IPS-NIHi7 (cell line): ENCODE measurements around the gene CCL17.

Experiments
- DNase-seq: peaks from one replicate; pipeline ENCODE4 v3.0.0; 2012; ENCODE audit warnings: mixed read lengths; ENCODE audit errors: extremely low spot score

Gene CCL17

DNA sequence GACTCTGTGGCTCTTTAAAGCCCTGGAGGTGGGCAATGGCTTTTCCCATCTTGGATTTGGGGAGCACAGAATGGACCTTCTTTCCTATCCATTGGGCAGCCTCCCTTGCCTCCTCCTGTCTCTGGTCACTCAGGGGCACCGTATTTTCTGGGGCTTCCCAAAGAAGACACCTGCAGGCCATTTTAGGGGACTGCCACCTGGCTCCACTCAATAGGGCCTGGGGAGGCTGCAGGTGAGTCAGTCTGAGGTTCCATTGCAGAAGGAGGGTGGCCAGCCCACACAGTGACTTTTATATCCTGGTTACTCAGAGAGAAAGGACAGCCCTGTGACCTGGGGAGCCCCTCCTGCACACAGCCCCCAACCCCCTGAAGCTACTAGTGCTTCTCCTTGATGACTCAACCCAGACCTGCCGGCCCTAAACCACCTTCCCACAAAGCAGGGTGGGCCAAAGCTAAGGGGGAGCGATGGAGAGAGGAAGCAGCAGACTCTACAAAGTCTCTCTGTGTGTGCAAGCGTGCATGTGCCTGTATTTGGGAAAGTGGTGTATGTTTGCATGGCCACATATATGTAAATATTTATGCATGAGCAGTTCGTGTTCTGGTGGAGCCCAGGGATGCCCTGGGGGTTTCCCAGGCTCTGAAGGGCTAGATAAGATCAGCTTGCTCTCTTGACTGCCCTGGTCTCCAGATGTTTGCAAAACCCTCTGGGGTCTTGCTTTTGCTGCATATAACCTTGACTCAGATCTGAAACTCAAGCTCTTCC lies 27.3 kb upstream of the CCL17 start:
- DNase-seq: peak; percentile 58

GRCh38 chr16:57379579-57379978 lies 25.0 kb upstream of the CCL17 start:
- DNase-seq: no peak

GRCh38 chr16:57380671-57381462 lies 23.7 kb upstream of the CCL17 start:
- DNase-seq: no peak

DNA sequence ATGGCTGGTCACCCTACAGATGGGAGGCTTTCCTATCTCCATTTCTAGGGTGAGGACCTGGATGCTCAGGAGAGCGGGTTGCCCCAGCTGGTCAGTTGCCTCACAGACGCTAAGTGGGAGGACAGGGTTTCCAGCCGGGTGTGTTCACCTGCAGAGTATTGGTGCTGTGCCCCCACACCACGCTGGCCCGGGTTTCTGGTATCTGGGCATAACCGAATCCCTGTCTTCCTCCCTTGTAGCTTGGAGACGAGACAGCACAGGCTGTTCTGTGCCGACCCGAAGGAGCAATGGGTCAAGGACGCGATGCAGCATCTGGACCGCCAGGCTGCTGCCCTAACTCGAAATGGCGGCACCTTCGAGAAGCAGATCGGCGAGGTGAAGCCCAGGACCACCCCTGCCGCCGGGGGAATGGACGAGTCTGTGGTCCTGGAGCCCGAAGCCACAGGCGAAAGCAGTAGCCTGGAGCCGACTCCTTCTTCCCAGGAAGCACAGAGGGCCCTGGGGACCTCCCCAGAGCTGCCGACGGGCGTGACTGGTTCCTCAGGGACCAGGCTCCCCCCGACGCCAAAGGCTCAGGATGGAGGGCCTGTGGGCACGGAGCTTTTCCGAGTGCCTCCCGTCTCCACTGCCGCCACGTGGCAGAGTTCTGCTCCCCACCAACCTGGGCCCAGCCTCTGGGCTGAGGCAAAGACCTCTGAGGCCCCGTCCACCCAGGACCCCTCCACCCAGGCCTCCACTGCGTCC lies 22.6 kb upstream of the CCL17 start:
- DNase-seq: no peak

GRCh38 chr16:57382535-57383275 lies 21.9 kb upstream of the CCL17 start:
- no peak for DNase-seq

- peak; percentile 59 for DNase-seq
Observed at GRCh38 chr16:57383276-57384247, 21.0 kb upstream of the CCL17 start.

DNA sequence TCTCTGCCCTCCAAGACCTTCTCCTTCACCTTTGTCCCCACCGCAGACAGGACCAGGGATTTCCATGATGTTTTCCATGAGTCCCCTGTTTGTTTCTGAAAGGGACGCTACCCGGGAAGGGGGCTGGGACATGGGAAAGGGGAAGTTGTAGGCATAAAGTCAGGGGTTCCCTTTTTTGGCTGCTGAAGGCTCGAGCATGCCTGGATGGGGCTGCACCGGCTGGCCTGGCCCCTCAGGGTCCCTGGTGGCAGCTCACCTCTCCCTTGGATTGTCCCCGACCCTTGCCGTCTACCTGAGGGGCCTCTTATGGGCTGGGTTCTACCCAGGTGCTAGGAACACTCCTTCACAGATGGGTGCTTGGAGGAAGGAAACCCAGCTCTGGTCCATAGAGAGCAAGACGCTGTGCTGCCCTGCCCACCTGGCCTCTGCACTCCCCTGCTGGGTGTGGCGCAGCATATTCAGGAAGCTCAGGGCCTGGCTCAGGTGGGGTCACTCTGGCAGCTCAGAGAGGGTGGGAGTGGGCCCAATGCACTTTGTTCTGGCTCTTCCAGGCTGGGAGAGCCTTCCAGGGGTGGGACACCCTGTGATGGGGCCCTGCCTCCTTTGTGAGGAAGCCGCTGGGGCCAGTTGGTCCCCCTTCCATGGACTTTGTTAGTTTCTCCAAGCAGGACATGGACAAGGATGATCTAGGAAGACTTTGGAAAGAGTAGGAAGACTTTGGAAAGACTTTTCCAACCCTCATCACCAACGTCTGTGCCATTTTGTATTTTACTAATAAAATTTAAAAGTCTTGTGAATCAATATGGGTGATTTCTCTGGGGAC lies 20.1 kb upstream of the CCL17 start:
- no peak for DNase-seq

- DNase-seq: no peak
Observed at GRCh38 chr16:57385083-57385482, 19.5 kb upstream of the CCL17 start.

GRCh38 chr16:57386381-57386951 lies 18.1 kb upstream of the CCL17 start:
- DNase-seq: no peak

- DNase-seq: no peak
Observed at GRCh38 chr16:57387598-57388354, 16.8 kb upstream of the CCL17 start.

- no peak for DNase-seq
Observed at GRCh38 chr16:57388359-57389086, 16.0 kb upstream of the CCL17 start.

GRCh38 chr16:57389087-57389468 lies 15.5 kb upstream of the CCL17 start:
- DNase-seq: no peak

DNA sequence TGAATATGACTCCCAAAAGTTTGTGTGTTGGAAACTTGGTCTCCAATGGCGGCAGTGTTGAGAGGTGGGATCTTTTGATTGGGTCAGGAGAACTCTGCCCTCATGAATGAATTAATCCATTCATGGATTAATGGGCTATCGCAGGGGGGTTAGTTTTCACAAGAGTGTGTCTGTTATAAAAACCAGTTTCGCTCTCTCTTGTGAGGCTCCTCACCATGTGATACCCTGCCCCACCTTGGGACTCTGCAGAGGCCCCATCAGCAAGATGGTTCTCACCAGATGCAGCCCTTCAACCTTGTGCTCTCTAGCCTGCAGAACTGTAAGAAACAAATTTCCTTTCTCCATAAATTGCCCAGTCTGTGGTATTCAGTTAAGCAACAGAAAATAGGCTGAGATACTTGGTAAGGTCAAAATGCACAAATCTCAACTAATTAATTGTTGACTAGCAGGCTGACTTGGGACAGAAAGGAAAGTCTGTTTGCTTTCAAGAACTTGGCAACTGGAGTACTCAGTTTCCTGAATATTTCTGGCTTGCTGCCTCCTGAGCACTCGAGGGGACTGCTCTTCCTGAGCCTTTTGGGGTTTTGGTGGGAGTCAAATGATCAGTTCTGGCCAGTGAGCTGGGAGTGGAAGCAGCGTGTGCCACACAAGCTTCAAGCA lies 13.8 kb upstream of the CCL17 start:
- no peak for DNase-seq

- DNase-seq: no peak
Observed at GRCh38 chr16:57391300-57391699, 13.3 kb upstream of the CCL17 start.

GRCh38 chr16:57391708-57392107 lies 12.9 kb upstream of the CCL17 start:
- DNase-seq: no peak

DNA sequence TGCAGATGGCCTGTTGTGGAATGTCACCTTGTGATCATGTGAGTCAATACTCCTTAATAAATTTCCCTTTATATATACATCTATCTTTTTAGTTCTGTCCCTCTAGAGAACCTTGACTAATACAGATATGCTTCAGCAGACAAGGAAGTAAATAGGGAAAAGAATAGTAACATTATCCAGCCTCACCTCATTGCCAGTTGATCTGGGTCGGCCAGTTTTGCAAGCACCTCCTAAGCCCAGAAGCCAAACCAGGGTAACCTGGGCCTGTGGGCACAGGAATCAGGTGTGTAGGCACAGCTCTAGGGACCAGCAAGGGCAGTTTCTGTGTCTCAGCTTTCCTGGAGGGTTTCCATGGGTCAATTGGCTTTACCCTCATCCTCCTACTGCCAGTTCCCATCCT lies 11.9 kb upstream of the CCL17 start:
- DNase-seq: no peak

DNA sequence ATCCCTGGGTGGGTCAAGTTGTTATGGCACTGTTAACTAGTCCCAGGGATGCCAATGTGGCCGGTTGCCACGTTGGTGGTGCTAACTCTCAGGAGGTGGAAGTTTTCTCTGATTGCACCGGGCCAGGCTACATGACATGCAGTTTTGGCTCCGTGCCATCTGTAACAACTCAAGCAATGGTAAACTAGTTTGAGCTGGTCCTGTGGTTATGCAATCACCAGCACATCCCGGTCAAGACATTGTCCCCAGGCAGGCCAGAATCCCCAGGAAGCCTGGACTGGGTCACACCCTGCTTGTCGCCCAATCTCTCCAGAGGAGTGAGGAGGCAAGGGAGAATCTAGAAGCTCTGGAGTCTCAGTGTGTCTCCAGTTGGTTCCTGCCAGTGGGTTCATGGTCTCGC lies 10.1 kb upstream of the CCL17 start:
- no peak for DNase-seq
